Neutrophil (primary cell): ENCODE measurements around the gene WDFY3.

Source experiments
- H3K27ac ChIP-seq: fragments of 200-600 bp; sonication (generic); 2 replicates; pipeline ENCODE4 v1.5.1; 2016; ENCODE audit warnings: mild to moderate bottlenecking, moderate library complexity
- H3K27me3 ChIP-seq: fragments of 200-600 bp; sonication (generic); 2 replicates; pipeline ENCODE4 v1.6.0; 2016; ENCODE audit warnings: mild to moderate bottlenecking
- H3K36me3 ChIP-seq: fragments of 200-600 bp; sonication (generic); 2 replicates; pipeline ENCODE4 v1.5.1; 2017
- H3K4me1 ChIP-seq, 2 experiments: fragments of 200-600 bp in 1 of 2; sonication (generic) in 1 of 2; 1 replicate in 1 of 2; 2 replicates in 1 of 2; pipeline versions ENCODE4 v1.5.1 to v1.6.1; 2013 to 2016; ENCODE audit warnings: low read depth in 1 of 2, low read length in 1 of 2, mild to moderate bottlenecking in 1 of 2, moderate library complexity in 1 of 2; ENCODE audit not compliant: control insufficient read depth in 1 of 2, insufficient read depth in 1 of 2
- H3K4me3 ChIP-seq, 2 experiments: fragments of 200-600 bp in 1 of 2; sonication (generic) in 1 of 2; 1 replicate in 1 of 2; 2 replicates in 1 of 2; pipeline ENCODE4 v1.5.1; 2013 to 2016; ENCODE audit warnings: low read depth in 1 of 2, low read length in 1 of 2, mild to moderate bottlenecking in 1 of 2, moderate library complexity in 1 of 2
- H3K9me3 ChIP-seq: fragments of 200-600 bp; sonication (generic); 2 replicates; pipeline ENCODE4 v1.5.1; 2016
- CTCF ChIP-seq: fragments of 200-600 bp; sonication (generic); IDR thresholded peaks from 2 replicates; pipeline ENCODE4 v1.5.1; 2016; ENCODE audit warnings: antibody characterized with exemption

The WDFY3 gene

GRCh38 chr4:84786478-84786877 is 180.0 kb downstream of the WDFY3 start:
- no peaks in the 10 kb centered on the region for H3K9me3 ChIP-seq
- H3K27ac ChIP-seq: no peak overlapping the region
- H3K36me3 ChIP-seq: peaks cover 93% of the 10 kb centered on the region
- no peak overlapping the region for H3K4me3 ChIP-seq
- no peak for TF ChIP-seq CTCF
- no peaks in the 10 kb centered on the region for H3K27me3 ChIP-seq
- no peaks in the 10 kb centered on the region for H3K4me1 ChIP-seq

GRCh38 chr4:84782517-84782916 is 184.0 kb downstream of the WDFY3 start:
- Histone ChIP-seq H3K27me3 (no peaks in the 10 kb centered on the region), H3K4me3 (no peak overlapping the region), H3K4me1 (no peaks in the 10 kb centered on the region), H3K27ac (no peak overlapping the region), H3K9me3 (no peaks in the 10 kb centered on the region), H3K36me3 (peaks cover 97% of the 10 kb centered on the region)
- no peak for TF ChIP-seq CTCF

DNA sequence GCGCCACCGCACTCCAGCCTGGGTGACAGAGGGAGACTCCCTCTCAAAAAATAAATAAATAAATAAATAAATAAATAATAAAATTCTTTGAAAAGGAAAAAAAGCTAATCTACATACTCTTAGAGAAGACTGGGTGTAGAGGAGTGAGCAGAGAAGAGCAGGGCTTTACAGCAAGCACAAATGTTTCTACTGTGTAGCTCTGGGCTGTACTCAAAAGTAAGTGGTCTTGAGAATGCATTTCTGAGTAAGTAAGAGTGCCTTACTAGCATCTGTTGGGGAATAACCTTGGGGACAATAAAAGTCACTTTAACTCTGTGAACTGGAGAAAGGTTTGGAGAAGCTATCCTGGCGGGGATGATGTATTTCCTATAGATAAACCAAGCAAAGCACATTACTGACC is 185.8 kb downstream of the WDFY3 start:
- H3K27ac ChIP-seq: no peak overlapping the region
- no peaks in the 10 kb centered on the region for H3K27me3 ChIP-seq
- H3K9me3 ChIP-seq: no peaks in the 10 kb centered on the region
- no peak for TF ChIP-seq CTCF
- H3K36me3 ChIP-seq: peaks cover 93% of the 10 kb centered on the region
- H3K4me1 ChIP-seq: no peaks in the 10 kb centered on the region
- no peak overlapping the region for H3K4me3 ChIP-seq

- Histone ChIP-seq H3K9me3 (no peaks in the 10 kb centered on the region), H3K27ac (no peak overlapping the region), H3K4me3 (no peak overlapping the region), H3K27me3 (no peaks in the 10 kb centered on the region), H3K36me3 (peaks cover 94% of the 10 kb centered on the region), H3K4me1 (no peaks in the 10 kb centered on the region)
- no peak for TF ChIP-seq CTCF
Observed at GRCh38 chr4:84778041-84778440, 188.4 kb downstream of the WDFY3 start.

DNA sequence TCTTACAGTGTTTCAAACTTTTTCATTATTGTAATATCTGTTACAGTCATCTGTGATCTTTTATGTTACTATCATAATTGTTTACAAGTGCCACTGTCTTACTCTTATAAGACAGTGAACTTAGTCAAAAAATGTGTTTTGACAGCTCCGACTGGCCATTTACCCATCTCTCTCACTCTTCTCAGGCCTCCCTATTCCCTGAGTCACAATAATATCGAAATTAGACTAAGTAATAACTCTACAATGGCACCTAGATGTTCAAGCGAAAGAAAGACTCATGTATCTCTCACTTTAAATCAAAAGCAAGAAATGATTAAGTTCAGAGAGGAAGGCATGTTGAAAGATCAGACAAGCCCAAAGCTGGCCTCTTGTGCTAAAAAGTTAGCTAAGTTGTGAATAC is 199.3 kb downstream of the WDFY3 start:
- H3K9me3 ChIP-seq: no peaks in the 10 kb centered on the region
- H3K27ac ChIP-seq: no peak overlapping the region
- TF ChIP-seq CTCF: no peak
- H3K4me1 ChIP-seq: no peaks in the 10 kb centered on the region
- no peaks in the 10 kb centered on the region for H3K27me3 ChIP-seq
- no peak overlapping the region for H3K4me3 ChIP-seq
- peaks cover 65% of the 10 kb centered on the region for H3K36me3 ChIP-seq
